ENCODE results near the gene DPP6. TPM values are rescaled to one million over a fixed set of nuclear protein-coding genes. Genes with fewer than 3 reads are reported as not detected.

Gene DPP6
- total RNA-seq, 1 donor from 2014 or later, result not detected

DNA sequence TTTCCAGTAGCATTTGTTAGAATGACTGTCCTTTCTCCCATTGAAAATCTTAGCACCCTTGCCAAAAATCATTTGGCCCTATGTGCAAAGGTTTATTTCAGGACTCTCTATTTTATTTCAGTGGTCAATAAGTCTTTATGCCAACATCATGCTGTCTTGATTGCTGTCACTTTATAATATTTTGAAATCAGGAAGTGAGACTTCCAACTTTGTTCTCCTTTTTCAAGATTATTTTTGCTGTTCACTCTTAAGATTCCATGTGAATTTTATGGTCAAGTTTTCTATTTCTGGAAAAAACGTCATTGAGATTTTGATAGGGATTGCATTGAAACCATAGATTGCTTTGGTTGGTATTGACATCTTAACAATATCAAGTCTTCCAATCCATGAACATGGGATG is 885.6 kb downstream of the DPP6 start:
- intact Hi-C loops (cut with DNase I), result no loop called here
- Histone ChIP-seq H3K4me3 (no peak overlapping the region), H3K27me3 (no peaks in the 10 kb centered on the region), H3K4me1 (no peaks in the 10 kb centered on the region), H3K27ac (no peak overlapping the region), H3K36me3 (no peaks in the 10 kb centered on the region), H3K9me3 (no peaks in the 10 kb centered on the region)
- no peak for DNase-seq (ENCODE audit: low spot score in 2 of 2)
- TF ChIP-seq, protein P1, sequence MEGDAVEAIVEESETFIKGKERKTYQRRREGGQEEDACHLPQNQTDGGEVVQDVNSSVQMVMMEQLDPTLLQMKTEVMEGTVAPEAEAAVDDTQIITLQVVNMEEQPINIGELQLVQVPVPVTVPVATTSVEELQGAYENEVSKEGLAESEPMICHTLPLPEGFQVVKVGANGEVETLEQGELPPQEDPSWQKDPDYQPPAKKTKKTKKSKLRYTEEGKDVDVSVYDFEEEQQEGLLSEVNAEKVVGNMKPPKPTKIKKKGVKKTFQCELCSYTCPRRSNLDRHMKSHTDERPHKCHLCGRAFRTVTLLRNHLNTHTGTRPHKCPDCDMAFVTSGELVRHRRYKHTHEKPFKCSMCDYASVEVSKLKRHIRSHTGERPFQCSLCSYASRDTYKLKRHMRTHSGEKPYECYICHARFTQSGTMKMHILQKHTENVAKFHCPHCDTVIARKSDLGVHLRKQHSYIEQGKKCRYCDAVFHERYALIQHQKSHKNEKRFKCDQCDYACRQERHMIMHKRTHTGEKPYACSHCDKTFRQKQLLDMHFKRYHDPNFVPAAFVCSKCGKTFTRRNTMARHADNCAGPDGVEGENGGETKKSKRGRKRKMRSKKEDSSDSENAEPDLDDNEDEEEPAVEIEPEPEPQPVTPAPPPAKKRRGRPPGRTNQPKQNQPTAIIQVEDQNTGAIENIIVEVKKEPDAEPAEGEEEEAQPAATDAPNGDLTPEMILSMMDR (IDR thresholded peaks at IDR 0.05), result no peak

DNA sequence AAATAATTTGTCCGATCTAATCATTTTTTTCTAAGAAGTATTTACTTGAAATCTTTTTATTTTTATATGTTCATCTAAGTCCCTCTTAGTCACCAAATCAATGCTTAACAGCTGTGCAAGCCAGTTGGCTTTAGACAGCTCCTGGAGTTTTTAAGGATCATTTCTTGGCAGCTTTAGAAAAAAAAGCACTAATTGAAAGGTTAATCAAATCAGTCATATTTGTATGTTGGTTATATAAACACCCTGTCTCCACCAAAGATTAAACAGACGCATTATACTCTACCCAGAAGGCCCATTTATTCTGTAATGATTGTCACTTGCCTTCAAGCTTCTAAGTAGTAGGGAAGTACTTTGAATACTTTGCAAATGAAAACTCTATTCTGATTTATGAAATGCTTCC is 890.5 kb downstream of the DPP6 start:
- no peak overlapping the region for H3K27ac ChIP-seq
- H3K9me3 ChIP-seq, result no peaks in the 10 kb centered on the region
- TF ChIP-seq, protein P1 (IDR thresholded peaks at IDR 0.05), result no peak
- no peak for DNase-seq (ENCODE audit: low spot score in 2 of 2)
- no peaks in the 10 kb centered on the region for H3K27me3 ChIP-seq
- no peak overlapping the region for H3K4me3 ChIP-seq
- H3K36me3 ChIP-seq, result peaks cover 25 to 35% of the 10 kb centered on the region in 2 donors
- H3K4me1 ChIP-seq, result no peaks in the 10 kb centered on the region
- intact Hi-C loops (cut with DNase I), result no loop called here
